ENCODE measurements around the gene GLE1.

- TF ChIP-seq, protein P1, sequence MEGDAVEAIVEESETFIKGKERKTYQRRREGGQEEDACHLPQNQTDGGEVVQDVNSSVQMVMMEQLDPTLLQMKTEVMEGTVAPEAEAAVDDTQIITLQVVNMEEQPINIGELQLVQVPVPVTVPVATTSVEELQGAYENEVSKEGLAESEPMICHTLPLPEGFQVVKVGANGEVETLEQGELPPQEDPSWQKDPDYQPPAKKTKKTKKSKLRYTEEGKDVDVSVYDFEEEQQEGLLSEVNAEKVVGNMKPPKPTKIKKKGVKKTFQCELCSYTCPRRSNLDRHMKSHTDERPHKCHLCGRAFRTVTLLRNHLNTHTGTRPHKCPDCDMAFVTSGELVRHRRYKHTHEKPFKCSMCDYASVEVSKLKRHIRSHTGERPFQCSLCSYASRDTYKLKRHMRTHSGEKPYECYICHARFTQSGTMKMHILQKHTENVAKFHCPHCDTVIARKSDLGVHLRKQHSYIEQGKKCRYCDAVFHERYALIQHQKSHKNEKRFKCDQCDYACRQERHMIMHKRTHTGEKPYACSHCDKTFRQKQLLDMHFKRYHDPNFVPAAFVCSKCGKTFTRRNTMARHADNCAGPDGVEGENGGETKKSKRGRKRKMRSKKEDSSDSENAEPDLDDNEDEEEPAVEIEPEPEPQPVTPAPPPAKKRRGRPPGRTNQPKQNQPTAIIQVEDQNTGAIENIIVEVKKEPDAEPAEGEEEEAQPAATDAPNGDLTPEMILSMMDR (IDR thresholded peaks at IDR 0.05) = no peak
- no peak for TF ChIP-seq POLR2A (IDR thresholded peaks at IDR 0.05)
These were observed 49.2 kb downstream of the GLE1 start for GRCh38 chr9:128553728-128554127.

Measured in esophagus squamous epithelium (tissue), 4 donors.